ENCODE results near the gene CPNE7. TPM values are rescaled to one million over a fixed set of nuclear protein-coding genes. Genes with fewer than 3 reads are reported as not detected.
A peak's percentile ranks its signal among the peaks of the same experiment; 100 is the strongest.

The CPNE7 gene
- total and polyA plus RNA-seq, 2 of the 13 experiments (the other 11 are each of a cell fraction or from before 2014, with no cell fraction given): 0.59 TPM; not detected in 1

GRCh38 chr16:89530401-89531381, 44.9 kb upstream of the CPNE7 start (continued):
- TF ChIP-seq ZNF253 (CRISPR knock-in tag; IDR thresholded peaks at IDR 0.05; ENCODE audit: borderline replicate concordance) (no peak), ZNF570 (CRISPR knock-in tag; IDR thresholded peaks at IDR 0.05; ENCODE audit: borderline replicate concordance) (no peak), MYPOP (CRISPR knock-in tag; IDR thresholded peaks at IDR 0.05) (no peak), FUBP1 (CRISPR knock-in tag; IDR thresholded peaks at IDR 0.05; ENCODE audit: borderline replicate concordance) (0 out of 2 replicates have a peak, but pooled peaks have one; percentile 48), THYN1 (CRISPR knock-in tag; IDR thresholded peaks at IDR 0.05; ENCODE audit: borderline replicate concordance, low read depth) (no peak), YEATS4 (CRISPR knock-in tag; IDR thresholded peaks at IDR 0.05; ENCODE audit: borderline replicate concordance) (no peak), PBX2 (CRISPR knock-in tag; IDR thresholded peaks at IDR 0.05) (no peak), DMAP1 (CRISPR knock-in tag; IDR thresholded peaks at IDR 0.05) (no peak), POGK (CRISPR knock-in tag; conservative IDR thresholded peaks at IDR 0.05) (no peak), ZFP36L1 (CRISPR knock-in tag; IDR thresholded peaks at IDR 0.05) (no peak), CHD2 (IDR thresholded peaks at IDR 0.05; ENCODE audit: low read depth, low read length) (no peak), NFRKB (IDR thresholded peaks at IDR 0.05) (no peak), NR3C1 (CRISPR knock-in tag; IDR thresholded peaks at IDR 0.05) (no peak)

Measured in HepG2 (cell line).